ENCODE data around the gene MARK3.

Gene MARK3

DNA sequence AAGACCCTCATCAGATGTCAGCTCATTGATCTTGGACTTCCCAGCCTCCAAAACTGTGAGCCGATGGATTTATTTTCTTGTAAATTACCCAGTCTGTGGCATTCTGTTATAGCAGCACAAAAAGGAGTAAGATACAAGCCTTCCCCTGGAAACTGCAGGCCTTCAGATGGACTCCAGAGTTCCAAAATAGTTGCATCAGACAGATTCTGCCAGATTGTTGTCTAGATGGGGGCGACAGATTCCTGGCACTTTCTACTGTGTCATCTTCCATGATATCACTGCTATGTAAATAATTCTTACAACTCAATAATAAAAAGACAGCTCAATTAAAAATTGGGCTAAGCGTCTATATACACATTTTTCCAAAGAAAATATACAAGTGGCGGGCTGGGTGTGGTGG lies 17.2 kb upstream of the MARK3 start:
- DNase-seq (ENCODE audit: low read depth): no peak

DNA sequence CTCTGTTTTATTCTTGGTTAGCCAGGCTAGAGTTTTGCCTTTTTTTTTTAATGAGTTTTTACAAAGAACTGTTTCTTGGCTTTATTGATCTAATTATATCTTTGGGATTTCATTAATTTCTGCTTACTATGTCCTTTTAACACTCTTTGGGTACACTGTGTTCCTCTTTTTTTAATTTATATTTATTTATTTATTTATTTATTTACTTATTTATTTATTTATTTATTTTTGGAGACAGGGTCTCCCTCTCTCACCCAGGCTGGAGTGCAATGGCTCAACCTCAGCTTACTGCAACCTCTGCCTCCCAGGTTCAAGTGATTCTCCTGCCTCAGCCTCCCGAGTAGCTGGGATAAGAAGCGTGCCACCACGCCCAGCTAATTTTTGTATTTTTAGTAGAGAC lies 15.1 kb upstream of the MARK3 start:
- no peak for DNase-seq (ENCODE audit: low read depth)

DNA sequence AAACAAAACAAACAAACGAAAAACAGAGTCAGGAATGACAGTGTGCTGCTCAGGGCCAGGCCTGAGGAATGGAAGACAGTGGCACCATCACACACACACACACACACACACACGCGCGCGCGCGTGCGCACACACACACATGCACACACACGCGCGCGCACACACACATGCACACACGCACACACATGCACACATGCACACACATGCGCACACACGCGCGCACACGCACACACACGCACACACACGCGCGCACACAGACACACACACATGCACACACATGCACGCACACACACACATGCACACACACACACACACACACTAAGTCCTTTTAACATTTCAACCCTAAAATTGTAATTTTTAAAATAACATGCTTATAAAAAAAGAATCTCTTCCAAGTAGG lies 13.2 kb upstream of the MARK3 start:
- DNase-seq (ENCODE audit: low read depth): no peak

DNA sequence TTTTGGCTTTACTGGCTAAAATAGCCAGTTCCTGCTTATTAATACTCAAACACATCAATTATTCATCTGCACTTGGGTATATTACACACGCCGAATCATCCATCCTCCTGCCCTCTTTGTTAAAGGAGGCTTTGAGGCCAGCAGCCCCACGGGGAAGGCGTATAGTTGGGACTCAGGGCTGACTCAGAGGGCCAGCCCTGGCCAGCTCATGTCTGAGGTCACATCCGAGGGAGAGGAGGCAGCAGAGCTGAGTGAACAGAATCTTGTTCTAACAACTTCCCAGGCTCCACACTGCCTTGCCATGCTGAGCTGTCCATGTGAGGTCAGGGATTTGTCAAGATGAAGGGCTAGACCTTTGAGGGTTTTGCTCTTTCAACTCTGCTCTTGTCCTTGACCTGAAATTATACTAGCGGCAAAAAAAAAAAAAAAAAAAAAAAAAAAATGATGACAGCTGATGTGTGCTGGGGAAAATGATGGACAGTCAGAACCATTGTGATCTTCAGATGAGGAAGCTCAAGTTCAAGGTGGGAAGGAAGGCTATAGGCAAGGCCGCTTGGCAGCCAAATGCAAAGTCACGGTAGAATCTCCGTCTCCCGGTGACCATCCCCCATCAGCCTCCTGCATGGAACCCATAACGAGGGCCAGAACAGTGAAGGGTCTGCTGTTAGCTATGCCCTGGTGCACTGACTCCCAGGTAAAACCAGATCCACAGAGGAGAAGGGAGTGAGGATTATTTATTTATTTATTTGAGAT lies 12.5 kb upstream of the MARK3 start:
- DNase-seq (ENCODE audit: low read depth): peak; percentile 92

DNA sequence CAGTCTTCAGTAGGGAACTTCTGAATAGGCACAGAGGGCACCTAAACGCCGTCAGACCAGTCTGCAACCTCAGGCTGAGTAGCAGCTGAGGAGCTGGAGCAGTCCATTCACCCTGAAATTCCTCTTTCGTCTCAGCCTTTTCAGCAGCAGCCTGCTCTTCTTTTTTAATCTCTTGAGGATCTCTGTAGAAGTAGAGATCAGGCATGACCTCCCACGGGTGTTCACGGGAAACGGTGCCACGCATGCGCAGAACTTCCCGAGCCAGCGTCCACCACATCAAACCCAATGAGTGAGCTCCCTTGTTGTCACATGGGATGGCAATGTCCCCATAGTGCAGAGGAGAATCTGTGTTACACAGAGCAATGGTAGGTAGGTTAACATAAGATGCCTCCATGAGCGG lies 11.1 kb upstream of the MARK3 start:
- no peak for DNase-seq (ENCODE audit: low read depth)

DNA sequence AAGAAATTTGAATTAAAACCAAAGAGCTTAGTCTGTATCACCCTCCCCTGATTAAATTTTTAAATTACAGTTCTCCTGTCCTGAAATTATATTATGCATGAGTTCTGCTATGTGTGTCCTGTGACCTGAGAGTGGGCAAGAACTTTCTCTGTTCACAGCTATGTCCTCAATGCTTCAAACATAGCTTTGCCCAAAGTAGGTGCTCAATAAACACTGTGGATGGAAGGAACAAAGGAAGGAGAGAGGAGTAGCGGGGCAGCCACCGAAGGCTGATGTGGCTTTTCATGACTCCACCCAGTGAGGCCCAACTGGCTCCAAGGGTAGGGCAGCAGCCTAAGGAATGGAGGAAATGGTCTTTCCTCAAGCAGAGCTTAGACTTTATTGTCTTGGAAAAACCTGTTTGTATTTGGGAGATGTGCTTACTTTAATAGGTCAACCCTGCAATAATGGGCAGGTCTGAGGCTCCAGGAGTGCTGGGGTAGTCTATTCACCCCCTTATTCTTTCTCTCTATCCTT lies 7.6 kb upstream of the MARK3 start:
- no peak for DNase-seq (ENCODE audit: low read depth)

DNA sequence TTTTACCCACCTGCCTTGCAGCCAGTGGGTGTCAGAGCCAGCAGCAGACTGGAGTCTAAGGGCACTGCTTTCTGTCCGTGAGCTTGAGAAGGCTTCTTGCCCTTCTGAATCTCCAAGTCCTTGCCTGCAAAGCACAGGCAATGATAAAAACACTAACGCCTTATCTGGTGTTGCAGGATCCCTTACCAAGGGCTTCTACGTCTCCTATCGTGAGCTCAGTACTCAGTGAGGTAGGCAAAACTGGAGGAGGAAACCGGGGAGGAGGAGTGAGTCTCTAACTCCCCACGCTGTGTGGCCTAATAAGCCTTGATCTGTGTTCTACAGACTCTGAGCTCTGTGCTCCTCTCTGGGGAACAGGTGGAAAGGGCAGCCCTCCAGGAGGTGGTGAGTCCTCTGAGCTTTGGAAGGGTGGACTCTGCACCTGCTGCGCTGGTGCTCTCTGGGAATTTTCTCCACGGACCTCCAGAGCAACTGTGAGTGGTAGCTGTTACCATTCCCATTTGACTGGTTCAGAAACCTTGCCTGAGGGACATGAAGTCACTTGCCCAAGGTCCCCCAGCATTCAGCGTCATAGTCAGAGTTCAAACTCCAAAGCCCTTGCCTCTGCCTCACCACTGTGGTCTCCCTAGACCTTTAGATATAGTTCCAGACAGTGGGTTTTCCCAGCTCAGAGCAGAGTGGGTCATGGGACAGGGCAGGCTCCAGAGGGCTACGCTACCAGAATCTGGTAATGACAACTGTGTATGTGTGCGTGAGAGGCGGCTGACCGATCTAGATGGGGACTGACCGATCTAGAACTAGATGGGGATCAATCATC lies 7.0 kb upstream of the MARK3 start:
- DNase-seq (ENCODE audit: low read depth): peak; percentile 77

DNA sequence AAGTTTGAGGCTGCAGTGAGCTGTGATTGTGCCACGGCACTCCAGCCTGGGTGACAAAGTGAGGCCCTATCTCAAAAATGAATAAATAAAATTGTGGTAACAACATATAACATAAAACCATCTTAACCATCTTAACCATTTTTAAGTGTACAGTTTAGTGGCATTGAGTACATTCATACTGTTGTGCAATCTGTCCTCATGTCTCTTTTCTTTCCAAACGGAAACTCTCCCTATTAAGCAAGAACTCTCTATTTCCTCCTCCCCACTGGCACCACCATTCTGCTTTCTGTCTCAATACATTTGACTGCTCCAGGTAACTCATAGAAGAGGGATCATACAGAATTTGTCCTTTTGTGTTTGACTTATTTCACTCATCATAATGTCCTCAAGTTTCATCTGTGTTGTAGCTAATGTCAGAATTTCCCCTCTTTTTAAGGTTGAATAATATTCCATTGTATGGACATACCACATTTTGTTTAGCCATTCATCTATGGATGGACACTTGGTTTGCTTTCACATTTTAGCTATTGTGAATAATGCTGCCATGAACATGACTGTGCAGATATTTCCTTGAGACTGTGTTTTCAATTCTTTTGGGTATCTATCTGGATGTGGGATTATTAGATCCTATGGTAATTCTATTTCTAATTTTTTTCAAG lies 4.4 kb upstream of the MARK3 start:
- no peak for DNase-seq (ENCODE audit: low read depth)

DNA sequence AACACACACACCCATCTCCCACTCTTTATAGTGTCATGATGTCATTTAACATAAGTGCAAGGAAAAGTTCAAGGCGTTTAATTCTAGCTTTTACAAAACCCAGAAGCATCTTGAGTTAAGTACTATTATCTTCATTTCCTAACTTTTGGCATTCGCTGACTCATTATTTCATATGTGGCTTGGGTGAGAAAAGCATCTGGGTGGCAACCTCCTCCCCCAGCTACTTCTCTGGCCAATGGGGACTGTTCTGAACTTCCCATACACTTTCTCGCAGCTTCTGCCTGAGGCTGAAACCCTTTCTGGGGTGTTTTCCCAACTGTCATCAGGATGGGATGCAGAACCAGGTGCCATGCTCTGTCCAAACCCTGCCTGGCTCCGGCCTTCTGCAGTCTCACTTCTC lies 2.8 kb upstream of the MARK3 start:
- peak; percentile 97 for DNase-seq (ENCODE audit: low read depth)

DNA sequence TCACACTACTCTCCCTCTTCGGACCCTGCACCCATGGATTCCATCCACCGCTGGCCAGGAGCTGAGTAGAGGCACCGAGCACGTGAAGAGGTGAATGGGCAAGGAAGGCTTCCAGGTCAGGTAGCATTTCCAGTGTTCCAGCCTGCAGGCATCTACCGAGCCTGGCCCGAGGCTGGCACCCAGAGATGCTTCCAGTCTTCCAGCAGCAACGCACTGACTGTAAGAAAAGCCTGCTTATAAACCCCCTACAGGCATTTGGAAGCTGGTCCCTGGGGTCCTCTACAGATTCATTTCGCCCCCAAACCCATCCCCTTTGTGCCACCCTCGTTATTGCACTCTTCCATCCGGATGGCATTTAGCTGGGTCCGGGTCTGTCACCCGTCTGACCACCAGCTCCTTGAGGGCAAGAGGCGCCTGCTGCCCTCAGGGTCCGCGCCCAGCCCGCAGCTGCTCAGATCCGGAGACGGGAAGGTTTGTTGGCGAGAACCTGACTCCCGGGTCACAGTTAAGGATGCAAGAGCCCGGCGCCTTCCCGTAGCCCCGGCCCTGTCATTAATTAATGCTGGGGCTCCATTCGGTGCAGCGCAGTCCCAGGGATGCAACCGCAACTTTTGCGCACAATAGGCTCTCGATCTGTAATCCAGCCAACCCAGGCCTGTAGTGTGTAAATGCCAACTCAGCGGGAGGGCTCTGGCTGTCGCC lies 614 bp upstream of the MARK3 start:
- DNase-seq (ENCODE audit: low read depth): no peak

DNA sequence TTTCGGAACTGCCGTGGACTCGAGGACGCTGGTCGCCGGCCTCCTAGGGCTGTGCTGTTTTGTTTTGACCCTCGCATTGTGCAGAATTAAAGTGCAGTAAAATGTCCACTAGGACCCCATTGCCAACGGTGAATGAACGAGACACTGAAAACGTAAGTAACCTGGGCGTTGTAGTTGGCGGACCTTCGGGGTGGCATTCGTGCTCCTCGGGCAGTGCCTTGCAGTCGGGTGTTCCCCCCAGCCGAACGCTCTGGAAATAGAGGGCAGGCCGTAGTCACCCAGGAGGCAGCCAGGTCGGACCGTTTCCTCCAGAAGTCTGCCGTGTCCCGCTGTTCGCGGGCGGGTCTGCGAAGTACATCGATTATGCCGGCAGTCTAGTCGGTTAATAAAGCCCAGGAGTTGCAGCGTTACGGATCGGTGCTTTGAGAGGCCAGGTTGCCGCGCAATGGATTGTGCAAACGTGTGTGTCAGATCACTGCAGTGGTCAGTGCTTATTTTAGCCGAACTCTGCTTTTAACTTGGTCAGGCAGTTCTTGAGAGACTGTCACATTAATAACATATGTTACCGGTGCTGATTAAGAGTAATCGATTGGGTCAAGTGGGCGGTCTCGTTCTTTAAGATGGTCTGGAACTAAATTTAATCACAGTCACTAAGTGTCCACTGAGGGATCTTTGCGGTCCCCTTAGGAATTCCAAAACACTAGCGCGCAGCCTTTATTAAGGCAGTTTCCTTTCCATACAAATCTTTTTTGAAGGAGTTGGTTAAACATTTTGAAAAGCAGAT lies 906 bp downstream of the MARK3 start:
- peak; percentile 48 for DNase-seq (ENCODE audit: low read depth)

DNA sequence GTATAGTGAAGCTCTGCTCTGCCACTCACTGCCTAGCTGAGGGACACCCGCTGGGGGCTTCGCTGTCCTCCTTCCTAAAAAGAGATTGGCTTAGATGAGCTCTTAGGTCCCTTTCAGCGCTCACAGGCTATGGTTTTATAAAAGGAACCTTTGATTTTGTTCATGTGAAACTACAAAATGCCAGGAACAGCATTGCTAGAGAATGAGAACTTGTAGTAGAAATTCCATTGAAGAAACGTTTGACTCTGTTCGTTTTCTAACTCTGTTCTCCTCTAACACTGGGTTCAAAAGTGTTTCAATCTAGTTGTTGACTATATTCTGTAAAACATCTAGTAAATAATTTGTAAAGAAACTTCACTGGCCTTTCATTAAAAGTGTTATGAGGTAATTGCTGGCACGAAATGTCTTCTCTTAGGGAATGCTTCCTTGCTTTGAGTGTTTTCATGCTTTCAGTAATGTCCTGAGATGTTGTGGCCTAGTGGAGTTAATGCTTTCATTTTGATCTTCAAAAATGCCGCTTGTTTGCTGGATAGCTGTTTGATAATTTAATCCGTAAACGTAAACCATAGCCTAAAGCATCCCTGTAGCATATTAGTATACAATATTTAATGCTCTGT lies 1.6 kb downstream of the MARK3 start:
- peak; percentile 36 for DNase-seq (ENCODE audit: low read depth)

DNA sequence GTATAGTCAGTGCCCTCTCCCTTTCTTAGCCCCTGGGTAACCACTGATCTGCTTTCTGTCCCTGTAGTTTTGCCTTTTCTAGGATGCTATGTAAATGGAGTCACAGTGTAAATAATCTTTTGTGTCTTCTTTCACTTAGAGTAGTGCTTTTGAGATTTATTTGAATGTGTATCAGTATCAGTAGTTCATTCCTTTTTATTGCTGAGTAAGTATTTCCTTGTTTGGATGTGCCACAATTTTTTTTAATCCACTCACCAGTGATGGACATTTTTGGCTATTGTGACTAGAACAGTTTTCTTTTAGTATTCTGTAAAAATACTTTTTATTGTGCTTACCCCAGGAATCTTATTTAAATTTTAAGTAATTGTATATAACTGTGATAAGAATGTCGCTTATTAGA lies 3.4 kb downstream of the MARK3 start:
- DNase-seq (ENCODE audit: low read depth): no peak

DNA sequence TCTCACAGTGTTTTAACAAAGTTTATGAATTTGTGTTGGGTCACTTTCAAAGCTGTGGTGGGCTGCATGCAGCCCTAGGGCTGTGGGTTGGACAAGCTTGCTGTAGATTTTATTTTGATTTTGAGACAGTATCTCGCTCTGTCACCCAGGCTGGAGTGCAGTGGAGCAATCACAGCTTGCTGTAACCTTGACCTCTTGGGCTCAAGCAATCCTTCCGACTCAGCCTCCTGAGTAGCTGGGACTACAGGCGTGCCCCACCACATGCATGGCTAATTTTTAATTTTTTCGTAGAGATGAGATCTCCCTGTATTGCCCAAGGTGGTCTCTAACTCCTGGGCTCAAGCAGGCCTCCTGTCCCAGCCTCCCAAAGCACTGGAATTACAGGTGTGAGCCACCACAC lies 5.4 kb downstream of the MARK3 start:
- no peak for DNase-seq (ENCODE audit: low read depth)

DNA sequence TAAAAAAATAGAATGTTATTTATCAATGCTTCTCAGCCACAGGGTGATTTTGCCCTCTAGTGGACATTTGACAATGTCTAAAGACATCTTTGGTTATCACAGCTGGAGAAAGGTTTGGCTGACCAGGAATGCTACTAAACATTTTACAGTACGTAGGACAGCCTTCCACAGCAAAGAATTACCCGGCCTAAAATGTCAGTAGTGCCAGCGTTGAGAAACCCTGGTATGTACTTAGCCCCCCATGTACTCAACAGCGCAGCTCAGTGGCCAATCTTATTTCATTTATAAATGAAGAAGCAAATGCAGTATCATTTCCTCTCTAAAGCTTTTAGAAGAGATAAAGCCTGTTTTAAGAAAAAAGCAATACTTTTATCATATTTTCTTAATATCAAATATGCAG lies 5.8 kb downstream of the MARK3 start:
- peak; percentile 85 for DNase-seq (ENCODE audit: low read depth)

DNA sequence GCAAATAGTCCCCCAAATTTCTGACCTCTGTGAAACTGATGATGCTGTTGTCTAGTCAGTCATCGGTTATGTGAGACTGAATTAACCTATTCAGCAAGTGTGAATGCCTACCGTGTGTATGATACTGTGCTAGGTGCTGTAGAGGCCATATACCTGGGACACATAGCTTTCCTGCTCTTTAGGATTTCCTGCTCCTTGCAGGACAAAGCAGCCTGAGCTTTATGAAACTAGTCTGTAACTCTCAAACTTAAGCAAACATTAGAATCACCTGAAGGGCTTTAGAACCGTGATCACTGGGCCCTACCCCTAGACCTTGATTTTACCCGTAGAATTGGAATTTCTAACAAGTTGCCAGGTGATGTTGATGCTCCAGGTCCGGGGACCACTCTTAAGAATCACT lies 6.9 kb downstream of the MARK3 start:
- no peak for DNase-seq (ENCODE audit: low read depth)

DNA sequence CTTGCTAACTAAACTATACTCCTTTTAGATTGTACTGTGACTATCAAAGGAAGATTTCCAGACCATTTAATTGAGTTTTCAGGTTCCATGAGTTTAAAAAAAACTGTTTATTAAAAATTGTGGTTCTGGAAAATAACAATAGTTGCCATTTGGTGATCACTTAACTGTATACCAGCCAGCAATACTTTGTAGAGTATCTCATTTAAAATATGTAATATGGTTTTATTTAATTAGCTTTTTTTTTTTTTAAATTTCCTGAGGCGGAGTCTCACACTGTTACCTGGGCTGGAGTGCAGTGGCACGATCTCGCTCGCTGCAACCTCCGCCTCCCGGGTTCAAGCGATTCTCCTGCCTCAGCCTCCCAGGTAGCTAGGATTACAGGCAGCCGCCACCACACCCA lies 7.4 kb downstream of the MARK3 start:
- DNase-seq (ENCODE audit: low read depth): no peak

DNA sequence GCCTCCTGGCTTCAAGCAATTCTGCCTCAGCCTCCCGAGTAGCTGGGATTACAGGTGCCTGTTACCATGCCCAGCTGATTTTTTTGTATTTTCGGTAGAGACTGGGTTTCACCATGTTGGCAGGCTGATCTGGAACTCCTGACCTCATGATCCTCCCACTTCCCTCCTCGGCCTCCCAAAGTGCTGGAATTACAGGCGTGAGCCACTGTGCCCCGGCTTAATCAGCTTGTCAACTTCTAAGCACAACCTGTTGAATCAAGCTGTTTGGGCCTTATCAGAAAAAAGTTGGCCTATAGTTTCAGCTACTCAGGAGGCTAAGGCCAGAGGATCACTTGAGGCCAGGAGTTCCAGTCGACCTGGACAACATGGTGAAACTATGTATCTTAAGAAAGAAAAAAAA lies 7.9 kb downstream of the MARK3 start:
- no peak for DNase-seq (ENCODE audit: low read depth)

DNA sequence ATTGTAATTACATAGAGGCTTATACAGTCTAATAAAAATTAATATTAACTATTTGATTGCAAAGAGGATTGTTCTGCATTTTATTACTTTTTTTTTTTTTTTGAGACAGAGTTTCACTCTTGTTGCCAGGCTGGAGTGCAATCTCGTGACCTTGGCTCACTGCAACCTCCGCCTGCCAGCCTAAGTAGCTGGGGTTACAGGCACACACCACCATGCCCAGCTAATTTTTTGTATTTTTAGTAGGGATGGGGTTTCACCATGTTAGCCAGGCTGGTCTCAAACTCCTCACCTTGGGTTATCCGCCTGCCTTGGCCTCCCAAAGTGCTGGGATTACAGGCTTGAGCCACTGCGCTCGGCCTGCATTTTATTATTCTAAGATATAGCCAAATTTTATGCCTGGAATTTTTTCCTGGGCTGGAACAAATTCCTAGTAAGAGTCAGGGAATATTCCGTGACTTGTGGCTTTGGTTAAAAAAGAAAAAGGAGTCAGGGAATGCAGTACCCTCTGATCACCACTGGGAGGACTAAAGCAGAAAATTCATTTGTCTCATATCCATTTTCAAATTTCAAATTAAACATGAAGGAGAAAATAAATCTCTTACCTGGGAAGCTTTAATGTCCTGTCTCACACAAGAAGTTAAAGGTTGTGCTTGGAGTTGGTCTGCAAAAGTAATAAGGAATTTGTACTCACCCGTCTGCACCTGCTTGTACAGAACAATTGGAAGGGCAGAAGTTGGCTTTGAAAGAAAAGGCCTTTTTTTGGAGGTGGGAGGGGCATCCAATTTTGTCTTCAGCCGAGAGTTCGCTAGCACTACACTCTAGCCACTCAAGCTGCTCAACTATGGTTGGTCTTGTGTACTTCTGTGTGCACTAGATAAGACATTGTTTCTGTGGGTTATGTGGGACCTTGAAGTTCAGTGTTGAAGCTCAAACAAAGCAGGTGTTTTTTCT lies 8.7 kb downstream of the MARK3 start:
- DNase-seq (ENCODE audit: low read depth): peak; percentile 58

DNA sequence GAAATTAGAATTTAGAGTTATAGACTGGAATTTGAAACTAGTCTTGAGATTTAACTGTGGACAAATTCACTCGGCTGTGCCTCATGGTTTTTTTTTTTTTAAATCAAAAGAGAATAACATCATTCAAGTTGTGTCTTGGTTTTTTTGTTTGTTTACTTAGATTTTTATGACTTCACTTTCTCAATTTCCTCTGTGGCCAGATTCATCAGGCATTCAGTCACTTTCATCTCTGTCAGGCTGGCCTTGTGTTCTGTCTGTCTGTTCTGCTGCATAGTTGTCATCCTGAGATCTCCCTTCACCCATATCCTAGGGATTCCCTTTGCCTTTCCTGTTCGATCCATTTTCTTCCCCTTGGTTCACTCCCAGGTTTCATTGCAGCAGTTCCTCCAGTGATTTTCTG lies 10.0 kb downstream of the MARK3 start:
- DNase-seq (ENCODE audit: low read depth): peak; percentile 67
